Mesendoderm (in vitro differentiated cells): ENCODE measurements around the gene U2AF2.

Source experiments
- DNase-seq: peaks from one replicate; pipeline ENCODE4 v3.0.0; 2013
- H2AK5ac ChIP-seq: 2 replicates; pipeline ENCODE4 v1.6.1; 2013; ENCODE audit warnings: low read length, inconsistent platforms
- H2BK120ac ChIP-seq: 2 replicates; pipeline ENCODE4 v1.6.1; 2013; ENCODE audit warnings: low read depth, mild to moderate bottlenecking, low read length, moderate library complexity, mixed read lengths
- H2BK15ac ChIP-seq: replicated peaks from 2 replicates; pipeline ENCODE4 v1.6.1; 2013; ENCODE audit warnings: low read depth, mild to moderate bottlenecking, moderate library complexity
- H2BK5ac ChIP-seq: 2 replicates; pipeline ENCODE4 v1.6.1; 2013; ENCODE audit warnings: low read length, inconsistent platforms
- H3K18ac ChIP-seq: 2 replicates; pipeline ENCODE4 v1.6.1; 2013; ENCODE audit warnings: mild to moderate bottlenecking, low read length, mixed read lengths
- H3K23ac ChIP-seq: one replicate; pipeline ENCODE4 v1.6.1; 2013; ENCODE audit warnings: low read length
- H3K27ac ChIP-seq: 2 replicates; pipeline ENCODE4 v1.5.1; 2013; ENCODE audit warnings: low read depth, mild to moderate bottlenecking, inconsistent platforms, low read length, moderate library complexity
- H3K27me3 ChIP-seq: 2 replicates; pipeline ENCODE4 v1.6.1; 2013; ENCODE audit warnings: low read length, control low read depth, mild to moderate bottlenecking, inconsistent platforms; ENCODE audit not compliant: insufficient read depth, poor library complexity
- H3K36me3 ChIP-seq: 2 replicates; pipeline ENCODE4 v1.6.1; 2013; ENCODE audit warnings: low read length, inconsistent platforms; ENCODE audit not compliant: control insufficient read depth, insufficient read depth
- H3K4ac ChIP-seq: one replicate; pipeline ENCODE4 v1.6.1; 2013; ENCODE audit warnings: low read depth, mild to moderate bottlenecking, low read length, moderate library complexity
- H3K4me1 ChIP-seq: 2 replicates; pipeline ENCODE4 v1.6.1; 2013; ENCODE audit warnings: low read depth, low read length, inconsistent platforms; ENCODE audit not compliant: control insufficient read depth
- H3K4me2 ChIP-seq: 2 replicates; pipeline ENCODE4 v1.6.1; 2013; ENCODE audit warnings: low read length
- H3K4me3 ChIP-seq: 2 replicates; pipeline ENCODE4 v1.5.1; 2013; ENCODE audit warnings: mild to moderate bottlenecking, low read length
- H3K56ac ChIP-seq: one replicate; pipeline ENCODE4 v1.6.1; 2013; ENCODE audit warnings: low read length
- H3K79me1 ChIP-seq: 2 replicates; pipeline ENCODE4 v1.6.1; 2013; ENCODE audit warnings: low read length, inconsistent platforms
- H3K79me2 ChIP-seq: 2 replicates; pipeline ENCODE4 v1.6.1; 2013; ENCODE audit warnings: mild to moderate bottlenecking, low read length; ENCODE audit not compliant: control insufficient read depth, insufficient read depth
- H3K9ac ChIP-seq: 2 replicates; pipeline ENCODE4 v1.6.1; 2013; ENCODE audit warnings: low read length, inconsistent platforms
- H4K5ac ChIP-seq: one replicate; pipeline ENCODE4 v1.6.1; 2013; ENCODE audit warnings: low read length
- H4K8ac ChIP-seq: one replicate; pipeline ENCODE4 v1.6.1; 2013; ENCODE audit warnings: low read depth, mild to moderate bottlenecking, control low read depth, low read length, moderate library complexity
- WGBS: extraction: QIAGEN DNeasy Blood & Tissue Kit; methylation state at CpG from one replicate; pipeline ENCODE4 v1.1.7; 2013; ENCODE audit warnings: low lambda C conversion rate, missing lambda C conversion rate; ENCODE audit not compliant: insufficient coverage; ENCODE audit errors: extremely low coverage; 5-methylcytosine and 5-hydroxymethylcytosine counted together

U2AF2 gene

DNA sequence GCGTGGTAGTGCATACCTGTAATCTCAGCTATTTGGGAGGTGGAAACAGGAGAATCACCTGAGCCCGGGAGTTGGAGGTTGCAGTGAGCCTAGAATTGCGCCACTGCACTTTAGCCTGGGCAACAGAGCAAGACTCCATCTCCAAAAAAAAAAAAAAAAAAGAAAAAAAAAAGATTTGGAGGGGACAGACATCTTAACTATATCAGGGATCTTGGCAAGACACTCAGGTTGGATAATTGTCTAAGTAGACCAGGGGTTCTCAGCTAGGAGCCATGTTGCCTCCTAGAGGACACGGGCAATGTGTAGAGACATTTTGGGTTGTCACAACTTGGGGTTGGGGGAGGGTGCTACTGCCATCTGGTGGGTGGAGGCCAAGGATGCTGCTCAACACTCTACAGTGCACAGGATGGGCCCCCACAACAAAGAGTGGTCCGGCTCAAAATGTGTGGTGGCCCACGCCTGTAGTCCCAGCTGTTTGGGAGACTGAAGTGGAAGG lies 15.9 kb upstream of the U2AF2 start:
- no peak overlapping the region for H2BK5ac ChIP-seq
- peaks cover 18% of the 10 kb centered on the region for H3K79me2 ChIP-seq
- no peak overlapping the region for H3K9ac ChIP-seq
- no peak overlapping the region for H4K8ac ChIP-seq
- DNase-seq, result peak; percentile 82
- H4K5ac ChIP-seq, result no peak overlapping the region
- H3K27me3 ChIP-seq, result no peaks in the 10 kb centered on the region
- no peak overlapping the region for H2BK120ac ChIP-seq
- H3K56ac ChIP-seq, result no peak overlapping the region
- no peaks in the 10 kb centered on the region for H3K36me3 ChIP-seq
- no CpG with 5 or more reads among the region's 6 CpGs for WGBS
- peaks cover 18% of the 10 kb centered on the region for H3K79me1 ChIP-seq
- no peak overlapping the region for H3K4me3 ChIP-seq
- H3K4me2 ChIP-seq, result no peak overlapping the region
- H3K4me1 ChIP-seq, result peaks cover 8% of the 10 kb centered on the region
- H2AK5ac ChIP-seq, result no peak overlapping the region
- H3K23ac ChIP-seq, result no peak overlapping the region
- no peak overlapping the region for H3K18ac ChIP-seq
- no peak overlapping the region for H2BK15ac ChIP-seq
- no peak overlapping the region for H3K27ac ChIP-seq
- H3K4ac ChIP-seq, result no peak overlapping the region

DNA sequence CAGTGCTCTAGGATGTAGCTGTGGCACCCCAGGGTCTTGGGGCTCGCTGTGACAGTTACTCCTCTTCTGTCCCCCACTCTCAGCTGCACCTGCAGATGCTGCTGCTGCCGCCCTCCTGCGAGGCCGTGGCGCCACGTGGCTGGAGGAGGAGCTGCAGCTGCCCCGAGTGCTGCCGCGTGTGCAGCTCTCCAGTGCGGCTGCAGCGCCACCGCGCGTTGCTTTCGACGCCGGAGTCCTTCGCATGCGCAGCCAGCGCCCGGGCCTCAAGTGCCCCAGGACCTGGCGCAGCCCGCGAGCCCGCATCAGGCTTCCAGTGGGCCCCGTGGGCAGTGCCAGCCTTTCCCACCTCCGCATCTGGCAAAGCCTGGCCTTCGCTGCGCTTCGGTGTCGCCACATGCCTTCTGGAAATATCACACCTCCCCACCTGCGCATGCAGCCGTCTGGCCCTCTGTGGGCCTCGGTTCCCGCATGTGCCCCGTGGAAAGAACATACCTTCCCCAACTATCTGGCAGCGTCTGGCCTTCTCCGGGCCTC lies 14.7 kb upstream of the U2AF2 start:
- peak overlapping the region; percentile 52 for H3K4me2 ChIP-seq
- no peak overlapping the region for H3K4me3 ChIP-seq
- peak overlapping the region; percentile 39 for H3K27ac ChIP-seq
- H3K36me3 ChIP-seq, result peaks cover 6% of the 10 kb centered on the region
- WGBS, result no CpG with 5 or more reads among the region's 38 CpGs
- no peak overlapping the region for H3K18ac ChIP-seq
- no peak overlapping the region for H2BK5ac ChIP-seq
- peak overlapping the region; percentile 81 for H3K9ac ChIP-seq
- no peak overlapping the region for H4K5ac ChIP-seq
- H2BK120ac ChIP-seq, result no peak overlapping the region
- peak; percentile 59 for DNase-seq
- peaks cover 21% of the 10 kb centered on the region for H3K79me1 ChIP-seq
- H2AK5ac ChIP-seq, result peak overlapping the region; percentile 74
- no peak overlapping the region for H3K23ac ChIP-seq
- no peak overlapping the region for H2BK15ac ChIP-seq
- peak overlapping the region; percentile 49 for H3K4ac ChIP-seq
- H3K27me3 ChIP-seq, result no peaks in the 10 kb centered on the region
- H3K56ac ChIP-seq, result peak overlapping the region; percentile 95
- peaks cover 8% of the 10 kb centered on the region for H3K4me1 ChIP-seq
- no peak overlapping the region for H4K8ac ChIP-seq
- H3K79me2 ChIP-seq, result peaks cover 28% of the 10 kb centered on the region

DNA sequence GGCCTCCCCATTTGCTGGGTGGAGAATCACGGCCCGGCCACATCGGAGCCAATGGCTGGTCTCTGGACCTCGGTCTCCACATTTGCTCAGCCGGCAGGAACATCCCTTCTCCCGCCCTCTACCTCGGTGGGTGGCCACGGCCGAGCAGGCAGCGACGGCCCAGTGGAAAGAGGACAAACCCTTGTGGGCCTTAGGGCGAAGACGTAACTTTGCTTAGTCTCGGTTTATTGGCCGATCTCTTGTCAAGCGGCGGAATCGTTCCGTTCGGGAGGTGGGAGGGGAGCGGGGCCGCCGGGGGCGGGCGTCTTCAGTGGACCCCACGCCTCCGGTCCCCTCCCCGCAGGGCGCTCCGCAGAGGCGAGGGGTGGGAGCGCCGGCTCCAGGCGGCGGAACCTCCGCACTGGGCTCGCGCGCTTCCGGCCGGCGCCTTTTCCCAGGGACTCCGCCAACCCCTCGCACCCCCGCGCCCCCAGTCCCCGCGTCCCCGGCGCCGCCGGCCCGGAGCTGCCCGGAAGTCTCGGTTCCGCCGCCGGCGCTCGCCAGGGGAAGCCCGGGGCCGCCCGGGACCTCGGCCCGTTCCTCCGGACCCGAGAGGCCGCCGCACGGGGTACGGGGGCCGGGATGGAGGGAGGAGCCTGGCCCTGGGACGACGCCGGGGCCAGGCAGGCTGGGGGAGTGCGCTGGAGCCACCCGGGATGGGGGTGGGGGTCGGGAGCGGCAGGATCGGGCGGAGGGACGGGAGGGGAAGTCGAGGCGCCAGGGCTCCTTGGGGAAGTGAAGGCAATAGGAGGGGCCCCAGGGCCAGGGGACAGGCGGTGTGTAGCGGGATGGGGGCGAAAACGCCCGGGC lies 14.0 kb upstream of the U2AF2 start, which contains the start of gene ZNF580:
Gene ZNF580, plus strand, starts transcription at position 426 of the 849 bp plus-strand sequence. CDS start 1,507 bp downstream, outside the sequence.
- H4K8ac ChIP-seq, result no peak within 1 kb of the TSS
- no CpG with 5 or more reads among the region's 89 CpGs for WGBS
- peak; percentile 82 for DNase-seq
- H2BK5ac ChIP-seq, result peak within 1 kb of the TSS; percentile 16
- H3K4ac ChIP-seq, result peak within 1 kb of the TSS; percentile 89
- H2BK15ac ChIP-seq, result no peak within 1 kb of the TSS
- H3K4me1 ChIP-seq, result peaks cover 4% of the 10 kb centered on the region
- peak within 1 kb of the TSS; percentile 95 for H3K18ac ChIP-seq
- peaks cover 7% of the 10 kb centered on the region for H3K36me3 ChIP-seq
- peaks cover 19% of the 10 kb centered on the region for H3K79me1 ChIP-seq
- H3K4me2 ChIP-seq, result peak within 1 kb of the TSS; percentile 85
- no peak within 1 kb of the TSS for H4K5ac ChIP-seq
- H2AK5ac ChIP-seq, result peak within 1 kb of the TSS; percentile 92
- H3K27ac ChIP-seq, result peak within 1 kb of the TSS; percentile 85
- peak within 1 kb of the TSS; percentile 99 for H3K9ac ChIP-seq
- H3K4me3 ChIP-seq, result peak within 1 kb of the TSS; percentile 74
- no peak within 1 kb of the TSS for H3K23ac ChIP-seq
- H3K27me3 ChIP-seq, result no peaks in the 10 kb centered on the region
- peaks cover 27% of the 10 kb centered on the region for H3K79me2 ChIP-seq
- no peak within 1 kb of the TSS for H2BK120ac ChIP-seq
- H3K56ac ChIP-seq, result peak within 1 kb of the TSS; percentile 95

DNA sequence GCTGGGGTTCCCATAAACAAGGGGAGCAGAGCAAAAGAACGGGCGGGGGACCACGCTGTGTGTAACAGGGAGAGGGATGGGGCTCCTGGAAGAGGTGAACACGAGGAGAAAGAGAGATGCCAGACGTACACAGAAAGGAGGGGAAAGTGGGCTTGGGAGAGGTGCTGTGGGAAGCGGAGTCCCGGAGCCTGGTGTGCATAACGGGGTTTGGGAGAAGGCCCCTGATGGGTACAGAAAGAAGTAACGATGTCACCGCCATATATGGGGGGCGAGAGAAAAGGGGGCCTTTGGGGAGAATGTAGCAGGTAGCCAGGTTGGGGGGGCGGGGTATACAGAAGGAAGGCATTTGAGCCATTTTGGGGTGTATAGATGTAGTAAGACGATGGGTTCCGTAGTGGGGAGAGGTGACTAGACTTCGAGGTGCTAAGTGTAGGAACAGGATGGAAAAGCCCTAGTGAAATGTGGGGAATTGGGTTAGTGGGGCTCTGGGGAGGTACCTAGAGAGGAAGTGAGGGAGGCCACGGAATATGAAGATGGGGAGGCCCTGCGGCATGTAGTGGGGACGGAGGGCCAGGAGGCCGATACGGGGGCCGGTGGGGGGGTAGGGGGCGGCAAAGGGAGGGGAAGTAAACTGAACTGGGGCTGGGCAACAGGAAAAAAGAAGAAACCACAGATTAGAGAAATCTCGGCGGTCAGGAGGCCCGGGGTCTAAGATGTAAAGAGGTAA lies 13.2 kb upstream of the U2AF2 start:
- WGBS, result no CpG with 5 or more reads among the region's 25 CpGs
- H3K4me3 ChIP-seq, result peak overlapping the region; percentile 74
- H3K4me1 ChIP-seq, result peaks cover 2% of the 10 kb centered on the region
- H3K79me2 ChIP-seq, result peaks cover 22% of the 10 kb centered on the region
- H2BK5ac ChIP-seq, result peak overlapping the region; percentile 16
- H2BK120ac ChIP-seq, result no peak overlapping the region
- DNase-seq, result peak; percentile 48
- peaks cover 7% of the 10 kb centered on the region for H3K36me3 ChIP-seq
- no peak overlapping the region for H4K5ac ChIP-seq
- no peak overlapping the region for H4K8ac ChIP-seq
- H3K18ac ChIP-seq, result peak overlapping the region; percentile 95
- H3K27ac ChIP-seq, result peak overlapping the region; percentile 85
- no peak overlapping the region for H3K23ac ChIP-seq
- H3K9ac ChIP-seq, result peak overlapping the region; percentile 99
- peak overlapping the region; percentile 92 for H2AK5ac ChIP-seq
- H3K4ac ChIP-seq, result peak overlapping the region; percentile 89
- H3K79me1 ChIP-seq, result peaks cover 13% of the 10 kb centered on the region
- H2BK15ac ChIP-seq, result no peak overlapping the region
- peak overlapping the region; percentile 95 for H3K56ac ChIP-seq
- H3K27me3 ChIP-seq, result no peaks in the 10 kb centered on the region
- peak overlapping the region; percentile 96 for H3K4me2 ChIP-seq

DNA sequence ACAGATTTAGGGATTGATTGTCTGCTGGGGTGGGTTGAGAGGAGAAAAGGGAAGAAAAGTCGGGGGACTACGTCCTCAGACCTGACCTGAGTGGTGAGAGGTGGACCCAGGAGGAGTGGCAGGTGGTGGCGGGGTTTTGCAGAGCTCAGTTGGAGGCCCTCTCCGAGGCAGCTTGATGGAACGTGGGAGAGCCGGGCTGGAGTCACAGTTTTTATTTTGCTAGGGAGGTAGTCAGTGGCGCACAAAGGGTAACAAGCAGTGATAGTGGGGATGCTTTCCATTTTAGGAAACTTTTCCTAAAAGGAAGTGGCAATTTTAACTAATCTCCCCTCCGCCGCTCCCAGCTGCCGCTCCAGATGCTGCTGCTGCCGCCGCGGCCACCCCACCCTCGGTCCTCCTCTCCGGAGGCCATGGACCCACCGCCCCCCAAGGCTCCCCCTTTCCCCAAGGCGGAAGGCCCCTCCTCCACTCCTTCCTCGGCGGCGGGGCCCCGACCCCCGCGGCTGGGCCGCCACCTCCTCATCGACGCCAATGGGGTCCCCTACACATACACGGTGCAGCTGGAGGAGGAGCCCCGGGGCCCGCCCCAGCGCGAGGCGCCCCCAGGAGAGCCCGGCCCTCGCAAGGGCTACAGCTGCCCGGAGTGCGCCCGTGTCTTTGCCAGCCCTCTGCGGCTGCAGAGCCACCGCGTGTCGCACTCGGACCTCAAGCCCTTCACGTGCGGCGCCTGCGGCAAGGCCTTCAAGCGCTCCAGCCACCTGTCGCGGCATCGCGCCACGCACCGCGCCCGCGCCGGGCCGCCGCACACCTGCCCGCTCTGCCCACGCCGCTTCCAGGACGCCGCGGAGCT lies 12.5 kb upstream of the U2AF2 start:
- no peak overlapping the region for H2BK15ac ChIP-seq
- H3K79me2 ChIP-seq, result peaks cover 22% of the 10 kb centered on the region
- peaks cover 2% of the 10 kb centered on the region for H3K4me1 ChIP-seq
- no peak overlapping the region for H2AK5ac ChIP-seq
- H3K36me3 ChIP-seq, result peaks cover 7% of the 10 kb centered on the region
- H3K56ac ChIP-seq, result peak overlapping the region; percentile 95
- peak overlapping the region; percentile 7 for H3K23ac ChIP-seq
- peak overlapping the region; percentile 99 for H3K9ac ChIP-seq
- no peak overlapping the region for H4K5ac ChIP-seq
- H3K4me2 ChIP-seq, result peak overlapping the region; percentile 96
- H3K4me3 ChIP-seq, result peak overlapping the region; percentile 49
- H3K27ac ChIP-seq, result peak overlapping the region; percentile 36
- no peak overlapping the region for H2BK120ac ChIP-seq
- no peak overlapping the region for H2BK5ac ChIP-seq
- H3K4ac ChIP-seq, result peak overlapping the region; percentile 41
- peaks cover 11% of the 10 kb centered on the region for H3K79me1 ChIP-seq
- no peaks in the 10 kb centered on the region for H3K27me3 ChIP-seq
- peak overlapping the region; percentile 69 for H4K8ac ChIP-seq
- WGBS, result no CpG with 5 or more reads among the region's 65 CpGs
- DNase-seq, result peak; percentile 48
- peak overlapping the region; percentile 95 for H3K18ac ChIP-seq
